GM12878 (cell line): ENCODE data around the gene POP7. TPM values are rescaled to one million over a fixed set of nuclear protein-coding genes. Genes with fewer than 3 reads are reported as not detected.

Experiments used
- ATAC-seq: fragments of 200-7000 bp; cut with Tn5 transposase; 3 replicates; pipeline ENCODE4 v1.9.1; 2020; ENCODE audit warnings: mild to moderate bottlenecking, moderate library complexity
- BruUV-seq: library from RNA; stranded (reverse); fragments of 400-500 nt; replicated peaks from 2 replicates; lab custom pipeline; 2021; lab: Mats Ljungman, UMichigan
- CTCF ChIA-PET: fragments of 300-600 bp; sonication (Branson Sonifier 250); formaldehyde crosslinking; extraction: SDS; loops from one replicate; lab custom pipeline; 2021; ENCODE audit warnings: inconsistent platforms; lab: Yijun Ruan, JAX
- POLR2A ChIA-PET: fragments of 350-600 bp; formaldehyde crosslinking; extraction: SDS; loops from one replicate; lab custom pipeline; 2021; ENCODE audit warnings: inconsistent platforms; lab: Charles Lee
- RAD21 ChIA-PET: fragments of 300-600 bp; sonication (Branson Sonifier 250); formaldehyde crosslinking; loops from one replicate; lab custom pipeline; 2023; ENCODE audit warnings: antibody characterized with exemption; ENCODE audit not compliant: unreplicated experiment; lab: Charles Lee
- SMC1A ChIA-PET: fragments of 300-600 bp; sonication (Branson Sonifier 250); formaldehyde crosslinking; loops from one replicate; lab custom pipeline; 2023; ENCODE audit not compliant: unreplicated experiment, uncharacterized antibody; lab: Charles Lee
- DNase-seq: peaks from one replicate; pipeline ENCODE4 v3.0.0-alpha.2; 2011; ENCODE audit warnings: low read depth, low spot score
- FAIRE-seq: peaks from 3 replicates; lab custom pipeline; 2011; peaks lifted over from hg19 to GRCh38; lab: Jason Lieb, UNC
- H2AFZ ChIP-seq: 2 replicates; pipeline ENCODE4 v1.6.0; 2011; ENCODE audit warnings: low read depth, low read length, control low read depth; ENCODE audit not compliant: control insufficient read depth
- H3K27ac ChIP-seq: 2 replicates; pipeline ENCODE4 v1.5.1; 2011; ENCODE audit warnings: control low read depth; ENCODE audit not compliant: control insufficient read depth, insufficient read depth
- H3K27me3 ChIP-seq, 2 experiments: replicated peaks in 1 of 2; 2 replicates each; pipeline versions ENCODE4 v1.6.0 to v1.6.1; 2011; ENCODE audit warnings: low read length in 1 of 2; ENCODE audit not compliant: control insufficient read depth in 2 of 2, insufficient read depth in 2 of 2
- H3K36me3 ChIP-seq, 2 experiments: 2 replicates each; pipeline ENCODE4 v1.5.1; 2011; ENCODE audit warnings: low read length in 1 of 2; ENCODE audit not compliant: control insufficient read depth in 2 of 2, insufficient read depth in 2 of 2
- H3K4me1 ChIP-seq: 2 replicates; pipeline ENCODE4 v1.6.1; 2011; ENCODE audit warnings: mild to moderate bottlenecking, low read length, moderate library complexity, mixed read lengths; ENCODE audit not compliant: control insufficient read depth, insufficient read depth
- H3K4me2 ChIP-seq: 2 replicates; pipeline ENCODE4 v1.6.0; 2011; ENCODE audit warnings: control low read depth; ENCODE audit not compliant: control insufficient read depth, insufficient read depth
- H3K4me3 ChIP-seq: fragments of 200-600 bp; sonication (generic); 2 replicates; pipeline ENCODE4 v1.5.1; 2016
- H3K79me2 ChIP-seq: 2 replicates; pipeline ENCODE4 v1.6.0; 2011; ENCODE audit warnings: low read length; ENCODE audit not compliant: control insufficient read depth, insufficient read depth
- H3K9ac ChIP-seq: 2 replicates; pipeline ENCODE4 v1.8.0; 2011; ENCODE audit warnings: low read length, control low read depth, mixed read lengths; ENCODE audit not compliant: control insufficient read depth, insufficient read depth
- H3K9me3 ChIP-seq: replicated peaks from 3 replicates; pipeline ENCODE4 v1.5.1; 2011; ENCODE audit warnings: mild to moderate bottlenecking, low read length; ENCODE audit not compliant: control insufficient read depth, insufficient read depth
- H4K20me1 ChIP-seq: 2 replicates; pipeline ENCODE4 v1.6.0; 2011; ENCODE audit not compliant: control insufficient read depth, insufficient read depth
- ATF7 ChIP-seq: fragments of 450-650 bp; IDR thresholded peaks from 2 replicates; pipeline ENCODE4 v1.6.1; 2016; ENCODE audit warnings: low read depth, mild to moderate bottlenecking
- BHLHE40 ChIP-seq, 2 experiments: fragments of 450-650 bp in 1 of 2; IDR thresholded peaks; 2 replicates each; pipeline ENCODE4 v1.6.1; 2011 to 2017; ENCODE audit warnings: low read depth in 2 of 2, borderline replicate concordance in 1 of 2, improper control_type of control experiment in 1 of 2, low read length in 1 of 2, mild to moderate bottlenecking in 1 of 2
- CHD1 ChIP-seq: IDR thresholded peaks from 2 replicates; pipeline ENCODE4 v1.6.1; 2012; ENCODE audit warnings: low read depth, low read length, improper control_type of control experiment
- E2F8 ChIP-seq: fragments of 450-650 bp; IDR thresholded peaks from 2 replicates; pipeline ENCODE4 v1.6.1; 2018; ENCODE audit warnings: mild to moderate bottlenecking, low read depth, moderate library complexity; ENCODE audit not compliant: partially characterized antibody
- ETV6 ChIP-seq, 2 experiments: fragments of 450-650 bp in 1 of 2; IDR thresholded peaks in 1 of 2; conservative IDR thresholded peaks in 1 of 2; 2 replicates each; pipeline ENCODE4 v1.6.1; 2014; ENCODE audit warnings: antibody characterized with exemption in 1 of 2, borderline replicate concordance in 1 of 2, low read depth in 1 of 2, mild to moderate bottlenecking in 1 of 2, moderate library complexity in 1 of 2
- EZH2 ChIP-seq: IDR thresholded peaks from 2 replicates; pipeline ENCODE4 v1.6.1; 2012; ENCODE audit warnings: low read depth, mild to moderate bottlenecking, control low read depth, inconsistent platforms, low read length, borderline replicate concordance; ENCODE audit not compliant: control insufficient read depth
- FOXK2 ChIP-seq: fragments of 450-650 bp; IDR thresholded peaks from 2 replicates; pipeline ENCODE4 v1.6.1; 2017; ENCODE audit warnings: mild to moderate bottlenecking, moderate library complexity
- FOXM1 ChIP-seq: IDR thresholded peaks from 2 replicates; pipeline ENCODE4 v1.6.1; 2012; ENCODE audit warnings: low read depth, mild to moderate bottlenecking, inconsistent platforms, low read length, moderate library complexity
- GABPA ChIP-seq: IDR thresholded peaks from 2 replicates; pipeline ENCODE4 v1.6.1; 2014; ENCODE audit warnings: antibody characterized with exemption, low read depth, mild to moderate bottlenecking, inconsistent platforms
- GATAD2B ChIP-seq: fragments of 450-650 bp; conservative IDR thresholded peaks from 2 replicates; pipeline ENCODE4 v1.6.1; 2017; ENCODE audit warnings: low read depth, mild to moderate bottlenecking, moderate library complexity
- JUNB ChIP-seq: IDR thresholded peaks from 2 replicates; pipeline ENCODE4 v1.6.1; 2016; ENCODE audit warnings: antibody characterized with exemption, mild to moderate bottlenecking
- MTA2 ChIP-seq: fragments of 450-650 bp; IDR thresholded peaks from 2 replicates; pipeline ENCODE4 v1.6.1; 2016; ENCODE audit warnings: low read depth, mild to moderate bottlenecking, moderate library complexity
- NFYB ChIP-seq: IDR thresholded peaks from 2 replicates; pipeline ENCODE4 v1.6.1; 2011; ENCODE audit warnings: low read depth, mild to moderate bottlenecking, low read length, improper control_type of control experiment, moderate library complexity; ENCODE audit not compliant: insufficient read depth
- POLR2AphosphoS2 ChIP-seq: IDR thresholded peaks from 2 replicates; pipeline ENCODE4 v1.6.1; 2011; ENCODE audit warnings: low read depth, mild to moderate bottlenecking, low read length, improper control_type of control experiment, moderate library complexity
- RAD21 ChIP-seq: IDR thresholded peaks from 2 replicates; pipeline ENCODE4 v1.6.1; 2011; ENCODE audit warnings: mild to moderate bottlenecking, low read depth, low read length, moderate library complexity; ENCODE audit not compliant: insufficient read depth
- RB1 ChIP-seq: fragments of 450-650 bp; formaldehyde crosslinking; IDR thresholded peaks from 2 replicates; pipeline ENCODE4 v1.6.1; 2017; ENCODE audit warnings: mild to moderate bottlenecking, borderline replicate concordance
- RELA ChIP-seq: fragments of 450-650 bp; IDR thresholded peaks from 2 replicates; pipeline ENCODE4 v1.8.0; 2014; ENCODE audit warnings: borderline replicate concordance; ENCODE audit not compliant: partially characterized antibody
- STAT3 ChIP-seq: IDR thresholded peaks from 2 replicates; pipeline ENCODE4 v1.6.1; 2011; ENCODE audit warnings: low read depth, low read length, improper control_type of control experiment
- TCF7 ChIP-seq: IDR thresholded peaks from 2 replicates; pipeline ENCODE4 v1.6.1; 2014; ENCODE audit warnings: antibody characterized with exemption, borderline replicate concordance
- WRNIP1 ChIP-seq: IDR thresholded peaks from 2 replicates; pipeline ENCODE4 v1.6.1; 2011; ENCODE audit warnings: low read depth, low read length, improper control_type of control experiment, borderline replicate concordance
- ZNF207 ChIP-seq: fragments of 450-650 bp; IDR thresholded peaks from 2 replicates; pipeline ENCODE4 v1.6.1; 2014; ENCODE audit warnings: antibody characterized with exemption, mild to moderate bottlenecking, borderline replicate concordance
- WGBS: methylation state at CpG from one replicate; pipeline ENCODE4 v1.1.6; 2016; ENCODE audit warnings: low lambda C conversion rate; ENCODE audit not compliant: insufficient replicate concordance, insufficient coverage; ENCODE audit errors: missing lambda C conversion rate; 5-methylcytosine and 5-hydroxymethylcytosine counted together
- in situ Hi-C: fragments of 300-500 bp; cut with MboI; formaldehyde crosslinking; loops from 9 replicates; pipeline ENCODE4 v1.14.3; 2018; ENCODE audit warnings: mixed read lengths
- intact Hi-C: fragments of 100-400 bp; cut with micrococcal nuclease; formaldehyde crosslinking; loops from one replicate; pipeline ENCODE4 v1.14.2; 2022; ENCODE audit not compliant: unreplicated experiment
- polyA plus RNA-seq, 11 experiments: library from polyadenylated mRNA; depleted of rRNA in 4 of 11; unstranded in 6 of 11; stranded (reverse) in 5 of 11; fragments of >200 nt; fragmentation: Nextera tagmentation in 4 of 11; fragmentation: Illumina TruSeq in 1 of 11; extraction: Ambion mirVana in 4 of 11; extraction: Trizol in 1 of 11; gene quantifications; 1 replicate in 1 of 11; 2 replicates in 10 of 11; pipeline versions ENCODE4 v1.2.1 to v1.2.3, GENCODE V29; 2011 to 2016; ENCODE audit warnings: inconsistent platforms in 2 of 11, missing spikeins in 2 of 11, low read depth in 1 of 11
- total RNA-seq, 4 experiments: library from RNA; depleted of rRNA in 3 of 4; stranded (reverse); fragments of >200 nt in 3 of 4; fragmentation: Illumina TruSeq in 1 of 4; extraction: Trizol in 1 of 4; gene quantifications; 2 replicates each; pipeline versions ENCODE4 v1.2.1 to v1.2.3, GENCODE V29; 2013 to 2021

POP7 gene
- total and polyA plus RNA-seq, 10 of the 15 experiments (the other 5 are each of a cell fraction or from before 2014, with no cell fraction given) = 12.1 to 148 (median 51.7) TPM

- TF ChIP-seq FOXM1 (no peak), ETV6 (conservative IDR thresholded peaks at IDR 0.05 in 1 of 2, IDR thresholded peaks at IDR 0.05 in 1 of 2; ENCODE audit: borderline replicate concordance in 1 of 2, low read depth in 1 of 2) (no peak), CHD1 (no peak), ATF7 (no peak), E2F8 (no peak)
Measured at GRCh38 chr7:100735730-100736129, 29.8 kb downstream of the POP7 start (continued).

DNA sequence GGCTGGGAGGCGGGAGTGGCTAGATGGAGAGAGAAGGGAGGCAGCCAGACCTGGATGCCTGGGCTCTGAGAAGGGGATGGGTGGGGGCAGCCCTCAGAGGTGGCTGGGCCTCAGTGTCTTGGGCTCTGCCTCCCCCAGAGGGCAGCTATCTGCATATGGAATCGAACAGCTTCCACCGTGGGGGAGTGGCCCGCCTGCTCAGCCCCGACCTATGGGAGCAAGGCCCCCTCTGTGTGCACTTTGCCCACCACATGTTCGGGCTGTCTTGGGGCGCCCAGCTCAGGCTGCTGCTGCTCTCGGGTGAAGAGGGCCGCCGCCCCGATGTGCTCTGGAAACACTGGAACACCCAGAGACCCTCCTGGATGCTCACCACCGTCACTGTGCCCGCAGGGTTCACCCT, 30.8 kb downstream of the POP7 start:
- no TSS peak for BruUV-seq
- TF ChIP-seq RELA (no peak), JUNB (no peak), BHLHE40 (IDR thresholded peaks at IDR 0.05; ENCODE audit: borderline replicate concordance in 1 of 2, low read depth in 2 of 2, low read length in 1 of 2) (no peak), ZNF207 (no peak), GABPA (no peak), POLR2AphosphoS2 (no peak), STAT3 (no peak), RB1 (no peak), WRNIP1 (no peak), EZH2 (no peak), FOXK2 (no peak), MTA2 (no peak), NFYB (no peak), GATAD2B (no peak), TCF7 (no peak), RAD21 (no peak)

More for the DNA sequence above, 30.8 kb downstream of the POP7 start:
- Histone ChIP-seq H3K9ac (no peak overlapping the region), H3K27ac (no peak overlapping the region), H3K9me3 (no peaks in the 10 kb centered on the region), H4K20me1 (no peaks in the 10 kb centered on the region), H3K4me1 (no peaks in the 10 kb centered on the region; the same call in 1 of the 2 replicates), H3K27me3 (peaks cover 1 to 2% of the 10 kb centered on the region in 2 experiments; a peak in 3 of 4 replicates), H3K4me3 (no peak overlapping the region), H3K36me3 (no peaks in the 10 kb centered on the region), H2AFZ (no peak overlapping the region), H3K4me2 (no peak overlapping the region), H3K79me2 (no peaks in the 10 kb centered on the region)
- ATAC-seq (no peak), DNase-seq (no peak), FAIRE-seq (no peak)
- POLR2A ChIA-PET = no interaction called here
- intact Hi-C loops = no loop called here
- SMC1A ChIA-PET = no interaction called here
- in situ Hi-C loops = no loop called here
- WGBS = 37% methylated on average over 13 of the region's 13 CpGs
- RAD21 ChIA-PET = no interaction called here
- CTCF ChIA-PET = no interaction called here
